Smooth muscle cell of the umbilical artery (primary cell): ENCODE data around the gene C16orf90. TPM values are rescaled to one million over a fixed set of nuclear protein-coding genes. Genes with fewer than 3 reads are reported as not detected.

ENCODE experiments used
- total RNA-seq: library from RNA; depleted of rRNA; stranded (reverse); fragments of >200 nt; gene quantifications from 2 replicates; pipeline ENCODE4 v1.2.3, GENCODE V29; 2014

The C16orf90 gene, protein sequence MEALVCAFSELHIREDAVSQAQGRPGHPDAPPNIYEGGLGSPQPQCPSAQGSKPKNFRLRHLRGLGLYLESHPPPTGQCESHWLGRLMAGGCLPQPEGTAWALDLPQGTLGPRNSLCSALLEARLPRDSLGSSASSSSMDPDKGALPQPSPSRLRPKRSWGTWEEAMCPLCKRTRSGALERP
- total RNA-seq, result not detected in 2 replicates

DNA sequence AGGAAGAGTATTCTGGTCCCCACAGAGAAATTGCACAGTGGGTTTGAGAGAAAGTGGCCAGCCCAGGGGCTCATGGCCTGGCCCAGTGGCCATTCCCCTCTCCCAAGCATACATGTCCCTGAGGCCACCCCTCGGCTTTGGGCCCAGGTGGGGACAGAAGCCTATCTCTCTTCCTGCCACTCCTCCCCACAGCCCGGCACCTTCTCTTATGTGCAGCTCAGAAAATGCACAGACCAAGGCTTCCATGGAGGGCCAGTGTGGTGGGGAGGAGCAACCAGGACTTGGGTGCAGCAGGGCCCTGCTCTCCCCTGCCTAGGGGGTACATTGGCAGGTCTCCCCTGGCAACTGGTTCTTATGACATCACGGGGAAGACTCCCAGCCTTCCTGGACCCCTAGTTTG is at the start of gene C16orf90:
TSS of gene C16orf90 (minus strand) at position 314 of the 400 bp plus-strand sequence. CDS start at position 246, 68 bp downstream.

Other genes starting within 250 kb of the C16orf90 start
- gene MEFV, start 238.9 kb downstream of the C16orf90 start, total RNA-seq, result 0.14 TPM in 1 of 2 replicates, not detected in the other
- gene ZNF263, start 212.0 kb downstream of the C16orf90 start, total RNA-seq, result 44.5 and 45.7 TPM in 2 replicates
- gene TIGD7, start 190.1 kb downstream of the C16orf90 start, total RNA-seq, result 4.0 and 5.3 TPM in 2 replicates
- 14.0 and 19.3 TPM in 2 replicates for gene ZNF75A, start 190.0 kb downstream of the C16orf90 start, total RNA-seq
- under 0.01 and 0.14 TPM in 2 replicates for gene OR2C1, start 139.6 kb downstream of the C16orf90 start, total RNA-seq
- gene ZSCAN32, start 94.5 kb downstream of the C16orf90 start, total RNA-seq, result 11.9 and 12.6 TPM in 2 replicates
- 3.9 and 4.8 TPM in 2 replicates for gene ZNF174, start 94.3 kb downstream of the C16orf90 start, total RNA-seq
- 3.0 and 3.3 TPM in 2 replicates for gene ZNF597, start 52.0 kb downstream of the C16orf90 start, total RNA-seq
- gene NAA60, start 51.8 kb downstream of the C16orf90 start, total RNA-seq, result 12.5 and 17.5 TPM in 2 replicates
- gene CLUAP1, start 5.5 kb upstream of the C16orf90 start, total RNA-seq, result 17.2 and 18.7 TPM in 2 replicates
- under 0.01 TPM in 2 replicates for gene NLRC3, start 81.9 kb upstream of the C16orf90 start, total RNA-seq
- 4.8 and 9.0 TPM in 2 replicates for gene SLX4, start 116.1 kb upstream of the C16orf90 start, total RNA-seq
- gene DNASE1, start 159.2 kb upstream of the C16orf90 start, total RNA-seq, result 15.7 and 16.4 TPM in 2 replicates
- 42.5 and 76.6 TPM in 2 replicates for gene TRAP1, start 222.0 kb upstream of the C16orf90 start, total RNA-seq